Vagina (tissue), 2 donors: ENCODE measurements around the gene ADAMTS2. TPM values are rescaled to one million over a fixed set of nuclear protein-coding genes. Genes with fewer than 3 reads are reported as not detected.

ENCODE experiments used
- DNase-seq, 2 donors: peaks; one replicate each; pipeline ENCODE4 v3.0.0-alpha.2; 2017; ENCODE audit errors: extremely low spot score in 2 of 2
- H3K27ac ChIP-seq: fragments of 200-600 bp; sonication (generic); one replicate; pipeline ENCODE4 v1.5.1; 2019
- H3K27me3 ChIP-seq: fragments of 200-600 bp; sonication (generic); one replicate; pipeline ENCODE4 v1.5.1; 2019
- H3K36me3 ChIP-seq, 2 donors: fragments of 200-600 bp; sonication (generic); one replicate each; pipeline ENCODE4 v1.5.1; 2017 to 2019
- H3K4me1 ChIP-seq: fragments of 200-600 bp; sonication (generic); one replicate; pipeline ENCODE4 v1.5.1; 2019
- H3K4me3 ChIP-seq, 2 donors: fragments of 200-600 bp; sonication (generic); 1 replicate in 1 of 2; 2 replicates in 1 of 2; pipeline ENCODE4 v1.5.1; 2016 to 2019
- H3K9me3 ChIP-seq: fragments of 200-600 bp; sonication (generic); one replicate; pipeline ENCODE4 v1.5.1; 2019
- POLR2A ChIP-seq, 2 donors: fragments of 450-650 bp; IDR thresholded peaks; one replicate each; pipeline ENCODE4 v1.6.1; 2017; ENCODE audit warnings: antibody characterized with exemption in 2 of 2, mild to moderate bottlenecking in 2 of 2, moderate library complexity in 2 of 2
- POLR2AphosphoS5 ChIP-seq, 2 donors: sonication (generic); formaldehyde crosslinking; IDR thresholded peaks; one replicate each; pipeline ENCODE4 v1.9.0; 2017; ENCODE audit warnings: antibody characterized with exemption in 2 of 2, mild to moderate bottlenecking in 2 of 2, low read depth in 1 of 2; ENCODE audit not compliant: insufficient read depth in 1 of 2
- intact Hi-C: fragments of 100-400 bp; cut with DNase I; formaldehyde crosslinking; loops from one replicate; pipeline ENCODE4 v1.15.1; 2023
- total RNA-seq: library from RNA; depleted of rRNA; stranded (reverse); fragments of >200 nt; gene quantifications from one replicate; pipeline ENCODE4 v1.2.3, GENCODE V29; 2016
- TF ChIP-seq, protein P1 (sequence below), 3 experiments: fragments of 450-650 bp in 2 of 3; fragments of 200-600 bp in 1 of 3; sonication (generic) in 1 of 3; IDR thresholded peaks; one replicate each; pipeline ENCODE4 v1.5.1; 2017 to 2019; ENCODE audit warnings: antibody characterized with exemption in 3 of 3, mild to moderate bottlenecking in 2 of 3, moderate library complexity in 2 of 3

The ADAMTS2 gene
- total RNA-seq, 1 donor from 2014 or later, result 17.4 TPM

GRCh38 chr5:179158556-179158955, 186.7 kb downstream of the ADAMTS2 start:
- no peaks in the 10 kb centered on the region for H3K27me3 ChIP-seq
- no peak overlapping the region for H3K27ac ChIP-seq
- intact Hi-C loops, result no loop called here
- H3K4me3 ChIP-seq, result no peak overlapping the region
- no peaks in the 10 kb centered on the region for H3K4me1 ChIP-seq
- no peaks in the 10 kb centered on the region for H3K36me3 ChIP-seq
- H3K9me3 ChIP-seq, result no peaks in the 10 kb centered on the region
- DNase-seq, result no peak
- no peak for TF ChIP-seq POLR2A (IDR thresholded peaks at IDR 0.05)
- no peak for TF ChIP-seq POLR2AphosphoS5 (IDR thresholded peaks at IDR 0.05; ENCODE audit: insufficient read depth in 1 of 2, low read depth in 1 of 2)
- TF ChIP-seq, protein P1, sequence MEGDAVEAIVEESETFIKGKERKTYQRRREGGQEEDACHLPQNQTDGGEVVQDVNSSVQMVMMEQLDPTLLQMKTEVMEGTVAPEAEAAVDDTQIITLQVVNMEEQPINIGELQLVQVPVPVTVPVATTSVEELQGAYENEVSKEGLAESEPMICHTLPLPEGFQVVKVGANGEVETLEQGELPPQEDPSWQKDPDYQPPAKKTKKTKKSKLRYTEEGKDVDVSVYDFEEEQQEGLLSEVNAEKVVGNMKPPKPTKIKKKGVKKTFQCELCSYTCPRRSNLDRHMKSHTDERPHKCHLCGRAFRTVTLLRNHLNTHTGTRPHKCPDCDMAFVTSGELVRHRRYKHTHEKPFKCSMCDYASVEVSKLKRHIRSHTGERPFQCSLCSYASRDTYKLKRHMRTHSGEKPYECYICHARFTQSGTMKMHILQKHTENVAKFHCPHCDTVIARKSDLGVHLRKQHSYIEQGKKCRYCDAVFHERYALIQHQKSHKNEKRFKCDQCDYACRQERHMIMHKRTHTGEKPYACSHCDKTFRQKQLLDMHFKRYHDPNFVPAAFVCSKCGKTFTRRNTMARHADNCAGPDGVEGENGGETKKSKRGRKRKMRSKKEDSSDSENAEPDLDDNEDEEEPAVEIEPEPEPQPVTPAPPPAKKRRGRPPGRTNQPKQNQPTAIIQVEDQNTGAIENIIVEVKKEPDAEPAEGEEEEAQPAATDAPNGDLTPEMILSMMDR (IDR thresholded peaks at IDR 0.05), result no peak

- H3K4me3 ChIP-seq, result no peak overlapping the region
- H3K4me1 ChIP-seq, result no peaks in the 10 kb centered on the region
- TF ChIP-seq POLR2A (IDR thresholded peaks at IDR 0.05) (no peak), POLR2AphosphoS5 (IDR thresholded peaks at IDR 0.05; ENCODE audit: insufficient read depth in 1 of 2, low read depth in 1 of 2) (no peak)
- TF ChIP-seq, protein P1 (IDR thresholded peaks at IDR 0.05), result no peak
- intact Hi-C loops, result no loop called here
- DNase-seq, result no peak
- H3K27ac ChIP-seq, result no peak overlapping the region
- no peaks in the 10 kb centered on the region for H3K9me3 ChIP-seq
- no peaks in the 10 kb centered on the region for H3K36me3 ChIP-seq
- no peaks in the 10 kb centered on the region for H3K27me3 ChIP-seq
Measured at GRCh38 chr5:179154991-179155955, 190.0 kb downstream of the ADAMTS2 start.

DNA sequence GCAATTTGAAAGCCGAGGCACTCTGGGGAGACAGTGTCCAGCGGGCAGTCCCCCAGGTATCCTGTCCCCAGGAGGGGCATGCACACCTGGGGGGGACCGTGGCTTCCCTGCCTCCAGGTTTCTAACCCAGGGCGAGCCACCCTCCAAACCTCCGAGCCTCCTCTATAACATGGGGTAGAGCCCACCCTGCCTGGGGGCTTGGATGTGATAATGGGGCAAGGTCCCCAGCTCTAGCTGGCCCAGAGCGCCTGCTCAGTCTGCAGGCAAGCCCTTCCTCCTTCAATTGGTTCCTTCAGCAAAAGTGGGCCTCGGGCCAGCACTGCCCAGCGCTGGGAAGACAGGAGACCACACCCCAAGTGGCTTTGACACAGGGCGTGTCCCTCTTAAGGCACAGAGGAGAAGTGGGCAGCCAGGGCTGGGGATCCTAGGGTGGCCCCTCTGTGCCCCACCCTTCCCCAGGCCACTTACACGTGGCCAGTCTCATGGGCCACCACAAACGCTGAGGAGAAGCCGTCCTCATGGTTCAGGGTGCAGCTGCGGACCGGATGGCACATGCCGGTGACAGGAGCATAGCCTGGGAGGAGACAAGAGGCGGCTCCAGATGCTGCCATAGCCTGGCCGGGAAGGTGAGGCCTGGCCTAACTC, 190.8 kb downstream of the ADAMTS2 start:
- H3K4me1 ChIP-seq, result no peaks in the 10 kb centered on the region
- H3K27me3 ChIP-seq, result no peaks in the 10 kb centered on the region
- no peak overlapping the region for H3K27ac ChIP-seq
- no peaks in the 10 kb centered on the region for H3K36me3 ChIP-seq
- DNase-seq, result no peak
- no peaks in the 10 kb centered on the region for H3K9me3 ChIP-seq
- intact Hi-C loops, result no loop called here
- no peak overlapping the region for H3K4me3 ChIP-seq
- TF ChIP-seq POLR2AphosphoS5 (IDR thresholded peaks at IDR 0.05; ENCODE audit: insufficient read depth in 1 of 2, low read depth in 1 of 2), result no peak
- TF ChIP-seq POLR2A (IDR thresholded peaks at IDR 0.05), result no peak
- TF ChIP-seq, protein P1 (IDR thresholded peaks at IDR 0.05), result no peak

DNA sequence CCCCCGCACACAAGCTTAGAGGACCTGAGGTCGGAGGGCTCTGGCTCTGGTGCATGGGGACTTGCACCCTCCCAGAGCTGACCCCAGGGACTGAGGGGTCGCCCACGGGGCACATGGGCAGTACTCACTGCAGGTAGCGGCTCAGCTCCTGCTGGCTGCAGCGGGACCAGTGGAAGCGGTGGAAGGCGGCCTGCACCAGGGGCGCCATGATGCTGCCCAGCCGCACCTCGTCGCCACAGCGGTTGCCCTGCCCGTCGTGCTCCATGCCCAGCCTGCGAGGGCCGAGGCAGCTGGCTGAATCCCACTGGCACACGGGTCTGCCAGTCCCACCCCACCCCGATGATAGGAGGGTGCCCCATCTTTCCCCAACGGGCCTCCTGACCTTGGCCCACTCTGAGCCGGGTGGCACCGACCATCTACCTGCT, 191.3 kb downstream of the ADAMTS2 start:
- DNase-seq, result no peak
- Histone ChIP-seq H3K9me3 (no peaks in the 10 kb centered on the region), H3K27ac (no peak overlapping the region), H3K36me3 (no peaks in the 10 kb centered on the region), H3K4me3 (no peak overlapping the region), H3K27me3 (no peaks in the 10 kb centered on the region), H3K4me1 (no peaks in the 10 kb centered on the region)
- TF ChIP-seq POLR2AphosphoS5 (IDR thresholded peaks at IDR 0.05; ENCODE audit: insufficient read depth in 1 of 2, low read depth in 1 of 2) (no peak), POLR2A (IDR thresholded peaks at IDR 0.05) (no peak)
- TF ChIP-seq, protein P1 (IDR thresholded peaks at IDR 0.05), result no peak
- intact Hi-C loops, result no loop called here
